Subcutaneous adipose tissue (tissue), 4 donors: ENCODE measurements around the gene ZKSCAN4. TPM values are rescaled to one million over a fixed set of nuclear protein-coding genes. Genes with fewer than 3 reads are reported as not detected.

ENCODE experiments used
- total RNA-seq, 4 donors: library from RNA; depleted of rRNA; stranded (reverse); fragments of >200 nt; gene quantifications; one replicate each; pipeline ENCODE4 v1.1.0, GENCODE V29; 2016
- TF ChIP-seq, protein P1 (sequence below): fragments of 450-650 bp; IDR thresholded peaks from one replicate; pipeline ENCODE4 v1.5.1; 2016; ENCODE audit warnings: low read depth, mild to moderate bottlenecking, control low read depth, antibody characterized with exemption, moderate library complexity

ZKSCAN4 gene
- total RNA-seq, 4 donors from 2014 or later = 1.3 to 6.6 (median 5.3) TPM

DNA sequence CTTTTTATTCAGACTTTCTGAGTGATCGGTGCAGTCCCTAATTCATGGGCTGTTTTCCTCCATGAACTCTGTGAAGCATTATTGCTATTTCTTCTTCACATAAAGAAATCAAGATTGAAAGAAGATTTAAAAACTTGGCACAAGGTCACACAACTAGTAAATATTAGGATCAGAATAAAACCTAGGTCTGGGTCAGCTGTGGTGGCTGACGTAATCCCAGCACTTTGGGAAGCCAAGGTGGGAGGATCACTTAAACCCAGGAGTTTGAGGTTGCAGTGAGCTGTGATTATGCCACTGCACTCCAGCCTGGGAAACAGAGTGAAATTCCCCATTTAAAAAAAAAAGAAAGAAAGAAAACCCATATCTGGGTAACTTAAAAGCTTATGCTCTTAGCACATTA lies 25.6 kb downstream of the ZKSCAN4 start:
- TF ChIP-seq, protein P1, sequence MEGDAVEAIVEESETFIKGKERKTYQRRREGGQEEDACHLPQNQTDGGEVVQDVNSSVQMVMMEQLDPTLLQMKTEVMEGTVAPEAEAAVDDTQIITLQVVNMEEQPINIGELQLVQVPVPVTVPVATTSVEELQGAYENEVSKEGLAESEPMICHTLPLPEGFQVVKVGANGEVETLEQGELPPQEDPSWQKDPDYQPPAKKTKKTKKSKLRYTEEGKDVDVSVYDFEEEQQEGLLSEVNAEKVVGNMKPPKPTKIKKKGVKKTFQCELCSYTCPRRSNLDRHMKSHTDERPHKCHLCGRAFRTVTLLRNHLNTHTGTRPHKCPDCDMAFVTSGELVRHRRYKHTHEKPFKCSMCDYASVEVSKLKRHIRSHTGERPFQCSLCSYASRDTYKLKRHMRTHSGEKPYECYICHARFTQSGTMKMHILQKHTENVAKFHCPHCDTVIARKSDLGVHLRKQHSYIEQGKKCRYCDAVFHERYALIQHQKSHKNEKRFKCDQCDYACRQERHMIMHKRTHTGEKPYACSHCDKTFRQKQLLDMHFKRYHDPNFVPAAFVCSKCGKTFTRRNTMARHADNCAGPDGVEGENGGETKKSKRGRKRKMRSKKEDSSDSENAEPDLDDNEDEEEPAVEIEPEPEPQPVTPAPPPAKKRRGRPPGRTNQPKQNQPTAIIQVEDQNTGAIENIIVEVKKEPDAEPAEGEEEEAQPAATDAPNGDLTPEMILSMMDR = no peak

DNA sequence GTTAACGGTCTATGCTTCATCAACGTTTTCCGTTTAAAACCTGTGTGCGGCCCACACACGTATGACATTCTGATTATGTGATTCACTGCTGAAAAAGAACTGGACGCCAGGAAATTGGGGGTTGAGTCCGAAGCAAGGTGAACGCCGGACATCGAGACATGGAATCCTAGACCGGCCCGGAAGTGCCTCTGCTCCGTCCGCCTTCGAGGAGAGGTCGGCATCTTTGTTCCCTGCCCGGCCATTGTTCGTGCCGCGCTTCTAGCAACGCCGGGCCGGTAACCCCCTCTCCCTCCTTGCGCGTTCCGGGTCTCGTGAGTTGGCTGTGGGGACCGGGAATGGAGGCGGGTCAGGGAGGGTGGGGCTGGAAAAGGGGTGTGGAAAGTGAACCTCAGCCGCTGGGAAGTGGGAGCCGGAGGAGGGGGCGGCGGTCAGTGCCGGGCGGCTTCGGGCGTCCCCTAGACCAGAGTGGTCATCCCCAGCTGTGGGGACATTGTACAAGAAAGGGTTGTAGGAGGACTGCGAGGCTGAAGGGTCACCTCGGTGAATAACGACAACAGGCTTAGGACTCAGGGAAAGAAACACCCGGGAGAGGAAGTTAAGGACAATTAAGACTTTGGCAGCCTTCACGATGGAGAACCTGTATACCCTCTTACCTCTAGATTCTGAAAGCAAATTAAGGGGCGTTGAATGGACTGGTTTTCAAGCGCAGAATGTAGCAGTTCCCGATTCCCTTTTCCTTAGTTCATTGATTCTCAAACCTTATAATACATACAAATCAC lies 26.8 kb downstream of the ZKSCAN4 start, which contains the start of gene ZSCAN9:
Gene ZSCAN9 (plus strand): TSS at position 220 of the 779 bp plus-strand sequence. CDS start 1,810 bp downstream, outside the sequence.
- TF ChIP-seq, protein P1 = no peak

DNA sequence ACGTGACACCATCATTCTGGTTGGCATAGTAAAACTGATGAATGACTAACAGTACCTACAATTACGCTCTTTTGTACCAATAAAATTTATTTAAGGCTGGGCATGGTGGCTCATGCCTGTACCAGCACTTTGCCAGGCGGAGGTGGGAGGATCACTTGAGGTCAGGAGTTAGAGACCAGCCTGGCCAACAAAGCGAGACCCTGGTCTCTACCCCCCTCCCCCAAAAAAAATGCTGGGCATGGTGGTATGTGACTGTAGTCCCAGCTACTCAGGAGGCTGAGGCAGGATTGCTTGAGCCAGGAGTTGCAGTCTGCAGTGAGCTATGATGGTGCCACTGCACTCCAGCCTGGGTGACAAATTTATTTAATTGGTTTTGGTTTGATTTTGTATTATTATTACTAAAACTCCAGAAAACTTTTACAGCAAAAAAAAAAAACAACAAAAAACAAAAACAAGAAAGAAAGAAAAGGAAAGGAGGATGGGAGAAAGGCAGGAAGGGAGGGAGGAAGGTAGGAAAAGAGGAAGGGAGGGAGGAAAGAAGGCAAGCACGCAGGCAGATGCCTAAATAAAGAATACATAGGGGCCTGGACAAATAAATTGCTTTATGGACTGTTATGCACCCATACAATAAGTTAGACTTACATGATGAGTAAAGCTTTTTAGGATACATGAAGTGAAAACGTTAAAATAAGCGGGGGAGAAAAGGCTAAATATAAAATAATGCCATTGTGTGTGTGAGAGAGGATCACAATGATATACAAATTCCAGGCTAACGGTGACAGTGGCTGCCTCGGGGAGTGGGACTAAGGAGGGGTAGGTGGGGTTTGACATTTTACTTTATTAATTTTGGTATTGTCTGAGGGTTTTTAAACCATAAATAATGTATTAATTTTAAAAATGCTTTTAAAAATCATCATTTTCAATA lies 27.7 kb downstream of the ZKSCAN4 start:
- TF ChIP-seq, protein P1 = no peak

DNA sequence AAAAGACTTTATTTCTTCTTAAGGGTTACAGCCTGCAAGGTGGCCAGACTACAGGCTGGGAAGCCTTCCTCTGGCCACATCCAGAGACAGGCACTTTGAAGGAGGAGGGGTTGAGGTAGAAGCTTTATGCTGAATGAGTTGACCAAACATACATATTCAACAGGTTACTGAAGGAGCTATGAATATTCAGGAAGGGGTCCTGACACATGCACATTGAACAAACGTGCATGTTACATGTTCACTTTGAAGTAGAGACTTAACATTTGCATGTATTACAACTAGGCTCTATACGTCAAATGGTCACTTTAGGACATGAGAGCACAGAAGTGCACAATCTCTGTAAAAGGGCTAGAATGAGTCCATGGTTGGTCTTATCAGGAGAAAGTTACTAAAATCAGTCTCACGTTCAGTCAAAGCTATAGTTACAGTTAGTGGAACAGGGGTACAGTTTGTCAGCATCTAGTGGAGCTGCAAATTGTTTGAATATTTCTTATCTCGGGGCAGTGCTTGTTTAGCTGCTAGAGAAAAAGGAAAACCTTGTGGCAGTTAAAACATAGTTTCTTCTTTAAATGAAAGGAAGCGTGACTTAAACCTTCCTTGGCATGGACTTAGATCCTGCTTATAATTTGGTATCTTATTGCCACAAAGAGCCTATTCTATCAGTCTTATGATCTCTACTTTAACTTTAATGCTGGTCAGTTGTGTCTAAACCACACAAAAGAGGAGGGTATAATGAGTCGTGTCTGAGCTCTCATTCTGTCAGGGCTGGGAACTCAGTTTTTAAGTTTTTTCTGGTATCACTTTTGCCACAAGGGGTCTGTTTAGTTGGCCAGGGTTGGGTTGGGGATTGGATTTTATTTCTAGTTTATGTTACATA lies 31.6 kb downstream of the ZKSCAN4 start:
- TF ChIP-seq, protein P1 = no peak

DNA sequence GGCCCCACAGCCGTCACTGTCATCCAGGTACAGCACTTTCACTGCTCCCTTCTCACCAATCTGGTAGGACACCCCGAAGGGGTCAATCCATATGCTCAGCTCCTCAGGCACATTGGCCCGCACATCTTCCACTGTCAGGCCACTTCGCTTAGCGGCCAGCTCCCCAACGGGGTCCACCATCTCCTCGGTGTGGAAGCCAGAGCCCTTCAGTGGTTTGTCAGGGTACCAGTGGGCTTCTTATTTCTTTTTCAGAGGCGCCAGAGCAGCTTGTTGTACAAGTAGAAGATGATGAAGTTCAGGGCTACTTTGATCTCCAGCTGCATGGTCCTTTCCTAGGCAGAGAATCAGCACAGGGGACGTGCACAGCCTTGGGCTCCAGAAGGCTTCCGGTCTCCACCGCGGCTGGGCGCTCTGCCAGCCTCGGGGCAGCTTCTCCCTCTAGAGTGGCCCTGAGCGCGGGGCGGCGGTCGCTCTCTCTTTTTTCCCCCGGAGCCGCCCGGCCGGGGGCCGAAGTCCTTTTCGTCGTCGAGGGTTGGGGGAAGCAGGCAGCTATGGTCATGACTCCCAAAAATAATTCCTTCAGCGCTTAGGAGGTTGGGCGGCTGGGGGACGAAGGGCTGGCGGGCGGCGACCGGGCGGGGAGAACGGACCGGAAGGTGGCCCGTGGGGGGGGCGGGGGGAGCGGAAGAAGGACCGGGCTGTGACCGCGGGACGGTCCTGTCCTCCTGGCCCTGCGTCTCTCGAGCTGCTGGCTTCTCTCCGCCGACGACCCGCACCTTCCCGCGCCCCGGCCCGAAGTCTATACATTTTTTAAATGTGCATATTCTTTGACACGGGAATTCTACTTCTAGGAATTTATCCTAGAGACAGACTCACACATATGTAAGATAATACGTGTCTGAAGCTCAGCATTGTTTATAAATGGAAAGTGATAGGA lies 33.5 kb downstream of the ZKSCAN4 start:
- TF ChIP-seq, protein P1 = no peak

DNA sequence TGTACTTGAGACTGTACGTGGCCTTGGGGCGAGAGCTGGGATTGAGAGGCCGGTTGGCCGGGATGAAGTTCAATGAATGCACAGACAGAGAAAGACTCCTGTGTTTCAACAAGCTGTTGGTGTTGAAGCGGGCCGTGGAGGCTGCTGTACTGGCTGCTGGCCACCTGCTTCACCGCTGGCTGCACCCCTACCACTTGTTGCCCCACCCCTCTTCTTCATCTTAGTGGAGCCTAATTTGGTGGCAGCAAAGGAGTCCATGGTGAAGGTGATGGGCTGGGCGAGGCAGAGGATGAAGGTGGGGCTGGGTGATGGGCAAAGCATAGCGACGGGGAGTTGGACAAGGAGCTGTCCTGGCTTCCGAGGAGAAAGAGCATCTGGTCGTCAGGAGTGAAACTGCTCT lies 34.2 kb downstream of the ZKSCAN4 start:
- TF ChIP-seq, protein P1 = no peak
